Hypothalamus (tissue), 51 donors: ENCODE measurements around the gene UNC5B.
A peak's percentile ranks its signal among the peaks of the same experiment; 100 is the strongest.

Experiments used
- DNase-seq, 51 donors: peaks; one replicate each; lab custom pipeline; 2025; lab: John Stamatoyannopoulos, UW

UNC5B gene

DNA sequence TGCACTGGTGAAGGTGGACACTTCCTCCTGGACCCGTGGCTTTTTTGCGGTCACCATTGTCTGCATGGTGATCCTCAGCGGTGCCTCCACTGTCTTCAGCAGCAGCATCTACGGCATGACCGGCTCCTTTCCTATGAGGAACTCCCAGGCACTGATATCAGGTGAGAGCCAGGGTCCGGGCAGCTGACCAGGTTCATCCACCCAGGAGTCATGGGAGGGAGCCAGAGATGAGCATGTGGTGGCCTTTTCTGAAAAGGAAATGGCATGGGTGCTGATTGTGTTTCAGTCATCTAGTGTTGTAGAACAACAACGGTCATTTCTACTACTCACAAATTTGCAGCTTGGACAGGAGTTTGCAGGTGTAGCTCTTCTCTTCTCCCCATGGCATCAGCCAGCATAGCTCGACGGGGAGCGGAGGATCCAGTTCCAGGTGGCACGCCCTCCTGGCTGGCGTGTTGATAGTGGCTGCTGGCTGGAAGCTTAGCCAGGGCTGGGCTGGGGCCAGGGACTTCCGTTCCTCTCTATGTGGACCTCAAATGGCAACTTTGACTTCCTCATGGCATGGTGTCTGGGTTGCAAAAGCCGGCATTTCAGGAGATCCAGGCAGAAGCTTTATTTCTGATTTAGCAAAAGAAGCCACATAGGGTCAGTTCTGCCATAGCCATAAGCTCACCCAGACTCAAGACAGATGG lies 139.4 kb downstream of the UNC5B start:
- DNase-seq: peak in 7 of 51 donors; percentile 9 to 35 (median 12)
